PC-9 (cell line): ENCODE measurements around the gene LAMA5. TPM values are rescaled to one million over a fixed set of nuclear protein-coding genes. Genes with fewer than 3 reads are reported as not detected.
A peak's percentile ranks its signal among the peaks of the same experiment; 100 is the strongest.

Experiments
- BruUV-seq: library from RNA; stranded (reverse); fragments of 400-500 nt; replicated peaks from 2 replicates; lab custom pipeline; 2021; lab: Mats Ljungman, UMichigan
- CTCF ChIA-PET: fragments of 300-600 bp; sonication (Branson Sonifier 250); formaldehyde crosslinking; loops from one replicate; lab custom pipeline; 2022; ENCODE audit warnings: antibody characterized with exemption; lab: Charles Lee
- POLR2A ChIA-PET: fragments of 300-600 bp; sonication (Branson Sonifier 250); formaldehyde crosslinking; loops from one replicate; lab custom pipeline; 2022; ENCODE audit warnings: antibody characterized with exemption; ENCODE audit not compliant: unreplicated experiment; lab: Charles Lee
- DNase-seq, 2 experiments: peaks; one replicate each; pipeline versions ENCODE4 v3.0.0 to v3.0.0-alpha.2; 2015 to 2022; ENCODE audit warnings: mixed read lengths in 1 of 2
- H2AFZ ChIP-seq: fragments of 200-600 bp; sonication (generic); 2 replicates; pipeline ENCODE4 v1.8.1; 2017; ENCODE audit warnings: antibody characterized with exemption
- H3F3A ChIP-seq: fragments of 200-600 bp; sonication (generic); 2 replicates; pipeline ENCODE4 v1.8.1; 2017; ENCODE audit warnings: antibody characterized with exemption, mild to moderate bottlenecking, low read depth; ENCODE audit not compliant: insufficient read depth
- H3K27ac ChIP-seq: fragments of 200-600 bp; sonication (generic); 2 replicates; pipeline ENCODE4 v1.6.1; 2016; ENCODE audit warnings: mixed run types
- H3K27me3 ChIP-seq: fragments of 200-600 bp; sonication (generic); 2 replicates; pipeline ENCODE4 v1.6.1; 2016; ENCODE audit warnings: low read depth, mixed run types; ENCODE audit not compliant: insufficient read depth
- H3K36me3 ChIP-seq: fragments of 200-600 bp; sonication (generic); 2 replicates; pipeline ENCODE4 v1.6.1; 2016; ENCODE audit warnings: low read depth, mixed run types
- H3K4me1 ChIP-seq: fragments of 200-600 bp; sonication (generic); replicated peaks from 2 replicates; pipeline ENCODE4 v1.6.1; 2016; ENCODE audit warnings: mixed run types; ENCODE audit not compliant: insufficient read depth
- H3K4me2 ChIP-seq: fragments of 200-600 bp; sonication (generic); 2 replicates; pipeline ENCODE4 v1.6.1; 2017; ENCODE audit warnings: mixed run types
- H3K4me3 ChIP-seq: fragments of 200-600 bp; sonication (generic); 2 replicates; pipeline ENCODE4 v1.6.1; 2016; ENCODE audit warnings: mixed run types
- H3K79me2 ChIP-seq: fragments of 200-600 bp; sonication (generic); 2 replicates; pipeline ENCODE4 v1.6.1; 2017; ENCODE audit warnings: low read depth, mixed run types
- H3K9me2 ChIP-seq: fragments of 200-600 bp; sonication (generic); 2 replicates; pipeline ENCODE4 v1.8.1; 2017; ENCODE audit warnings: mild to moderate bottlenecking; ENCODE audit not compliant: insufficient read depth
- H3K9me3 ChIP-seq: fragments of 200-600 bp; sonication (generic); 2 replicates; pipeline ENCODE4 v1.8.1; 2016; ENCODE audit warnings: low read depth; ENCODE audit not compliant: insufficient read depth
- H4K20me1 ChIP-seq: fragments of 200-600 bp; sonication (generic); 2 replicates; pipeline ENCODE4 v1.8.1; 2017; ENCODE audit not compliant: insufficient read depth
- CTCF ChIP-seq: fragments of 200-600 bp; sonication (generic); conservative IDR thresholded peaks from 2 replicates; pipeline ENCODE4 v1.6.1; 2017; ENCODE audit warnings: mixed run types, antibody characterized with exemption, mild to moderate bottlenecking, moderate library complexity
- EZH2 ChIP-seq: fragments of 200-600 bp; sonication (generic); IDR thresholded peaks from 2 replicates; pipeline ENCODE4 v1.8.0; 2017; ENCODE audit warnings: antibody characterized with exemption, low read depth
- intact Hi-C: fragments of 100-400 bp; cut with micrococcal nuclease; formaldehyde crosslinking; loops from one replicate; pipeline ENCODE4 v1.10.0; 2022; ENCODE audit not compliant: unreplicated experiment
- total RNA-seq: library from RNA; stranded (reverse); gene quantifications from 2 replicates; pipeline ENCODE4 v1.2.3, GENCODE V29; 2021

Gene LAMA5
- total RNA-seq, 1 experiment from 2014 or later, result 700 TPM

GRCh38 chr20:62355516-62355877 is 11.6 kb downstream of the LAMA5 start:
- Histone ChIP-seq H2AFZ (no peak overlapping the region), H3K27ac (peak overlapping the region; percentile 86), H3K4me3 (peak overlapping the region; percentile 8; the same call in 1 of the 2 replicates), H3K9me2 (no peaks in the 10 kb centered on the region), H3K27me3 (no peaks in the 10 kb centered on the region), H3K9me3 (no peaks in the 10 kb centered on the region), H3K79me2 (peaks cover 85% of the 10 kb centered on the region), H3K4me2 (peak overlapping the region; percentile 91), H3F3A (peaks cover 73% of the 10 kb centered on the region), H4K20me1 (peaks cover 24% of the 10 kb centered on the region; the same call in 1 of the 2 replicates), H3K4me1 (peaks cover 92% of the 10 kb centered on the region), H3K36me3 (peaks cover 8% of the 10 kb centered on the region; the same call in 1 of the 2 replicates)
- ChIA-PET POLR2A (no interaction called here), CTCF (no interaction called here)
- BruUV-seq, result no TSS peak
- peak in 1 of 2 experiments; percentile 68 for DNase-seq
- TF ChIP-seq CTCF (no peak), EZH2 (no peak)
- intact Hi-C loops, result loop anchor here (5.0 kb wide), 2 partner anchors 213 to 267 kb away; partner anchors contain the start of genes PSMA7 and SS18L1

- TF ChIP-seq EZH2 (no peak), CTCF (no peak)
- Histone ChIP-seq H3K9me2 (no peaks in the 10 kb centered on the region), H3K79me2 (peaks cover 86% of the 10 kb centered on the region), H3K27me3 (no peaks in the 10 kb centered on the region), H3K4me3 (no peak overlapping the region), H3K27ac (peak overlapping the region; percentile 86), H2AFZ (no peak overlapping the region), H4K20me1 (peaks cover 25% of the 10 kb centered on the region; the same call in 1 of the 2 replicates), H3K9me3 (no peaks in the 10 kb centered on the region), H3F3A (peaks cover 78% of the 10 kb centered on the region), H3K4me1 (peaks cover 96% of the 10 kb centered on the region), H3K4me2 (peak overlapping the region; percentile 91), H3K36me3 (peaks cover 8% of the 10 kb centered on the region; the same call in 1 of the 2 replicates)
- CTCF ChIA-PET, result no interaction called here
- no peak for DNase-seq
- no TSS peak for BruUV-seq
- POLR2A ChIA-PET, result no interaction called here
- intact Hi-C loops, result loop anchor here (5.0 kb wide), 2 partner anchors 213 to 267 kb away; partner anchors contain the start of genes PSMA7 and SS18L1
Observed at GRCh38 chr20:62354811-62355341, 12.2 kb downstream of the LAMA5 start.

- Histone ChIP-seq H2AFZ (no peak overlapping the region), H3K79me2 (peaks cover 88% of the 10 kb centered on the region), H4K20me1 (peaks cover 25% of the 10 kb centered on the region; the same call in 1 of the 2 replicates), H3K27ac (peak overlapping the region; percentile 87), H3K9me2 (no peaks in the 10 kb centered on the region), H3K9me3 (no peaks in the 10 kb centered on the region), H3K4me1 (peaks cover 96% of the 10 kb centered on the region), H3K27me3 (no peaks in the 10 kb centered on the region), H3K36me3 (peaks cover 8% of the 10 kb centered on the region), H3F3A (peaks cover 79% of the 10 kb centered on the region), H3K4me2 (peak overlapping the region; percentile 91; the same call in 1 of the 2 replicates), H3K4me3 (no peak overlapping the region)
- ChIA-PET POLR2A (interaction anchor here (0.6 kb wide), 1 partner anchor 12 kb away, joined by 3 read pairs; no protein-coding TSS in a partner anchor), CTCF (no interaction called here)
- no TSS peak for BruUV-seq
- intact Hi-C loops, result no loop called here
- TF ChIP-seq EZH2, result no peak
- TF ChIP-seq CTCF, result no peak
- DNase-seq, result no peak
Observed at GRCh38 chr20:62354031-62354808, 12.9 kb downstream of the LAMA5 start.
